Activated CD8-positive, alpha-beta memory T cell treated with anti-CD3 and anti-CD28 coated beads, Interleukin-2, amount 10 ng/mL, durations not matched to agents 7 days and 5 days (primary cell): ENCODE results near the gene STXBP5. TPM values are rescaled to one million over a fixed set of nuclear protein-coding genes. Genes with fewer than 3 reads are reported as not detected.

Source experiments
- ATAC-seq: fragments of 150-1000 bp; cut with Tn5 transposase; one replicate; pipeline ENCODE4 v1.10.0; 2021; ENCODE audit warnings: moderate library complexity
- CTCF ChIA-PET: fragments of 350-600 bp; sonication (Branson Sonifier 250); formaldehyde crosslinking; loops from one replicate; lab custom pipeline; 2021; ENCODE audit warnings: antibody characterized with exemption; lab: Charles Lee
- DNase-seq: peaks from one replicate; pipeline ENCODE4 v3.0.0-alpha.2; 2020
- H3K27ac Mint-ChIP-seq: one replicate; pipeline ENCODE4 v1.8.0; 2021; ENCODE audit warnings: mild to moderate bottlenecking, mixed read lengths
- H3K27me3 Mint-ChIP-seq: one replicate; pipeline ENCODE4 v1.8.0; 2021; ENCODE audit warnings: mixed read lengths
- H3K36me3 Mint-ChIP-seq: one replicate; pipeline ENCODE4 v1.8.0; 2021; ENCODE audit warnings: mild to moderate bottlenecking, mixed read lengths
- H3K4me1 Mint-ChIP-seq: one replicate; pipeline ENCODE4 v1.8.0; 2021; ENCODE audit warnings: mixed read lengths
- H3K4me3 Mint-ChIP-seq: one replicate; pipeline ENCODE4 v1.8.0; 2021; ENCODE audit warnings: mild to moderate bottlenecking, moderate library complexity, mixed read lengths
- H3K9me3 Mint-ChIP-seq: one replicate; pipeline ENCODE4 v1.8.0; 2022; ENCODE audit warnings: low read depth, mixed read lengths
- total RNA-seq, 2 experiments: library from RNA; stranded (reverse); gene quantifications; one replicate each; pipeline ENCODE4 v1.2.3, GENCODE V29; 2021

The STXBP5 gene
- total RNA-seq, 2 experiments from 2014 or later: 16.1 to 22.6 TPM

DNA sequence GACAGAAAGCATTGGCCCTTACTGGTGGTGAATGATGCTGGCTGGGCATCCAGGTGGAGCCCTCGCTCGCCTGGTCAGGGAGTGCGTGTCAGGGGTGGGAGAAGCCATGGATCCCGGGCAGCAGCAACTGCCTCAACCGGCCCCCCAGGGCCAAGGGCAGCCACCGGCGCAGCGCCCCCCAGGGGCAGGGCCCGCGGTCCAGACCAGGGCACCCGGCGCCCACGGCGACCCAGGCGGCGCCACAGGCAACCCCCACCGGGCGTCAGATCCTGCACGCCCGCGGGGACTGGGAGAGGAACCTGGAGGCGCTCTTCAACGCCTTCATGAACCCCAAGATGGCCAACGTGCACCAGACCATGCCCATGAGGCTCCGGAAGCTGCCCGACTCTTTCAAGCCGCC, 202.6 kb downstream of the STXBP5 start:
- no peak for DNase-seq
- H3K27me3 Mint-ChIP-seq: no peaks in the 10 kb centered on the region
- H3K9me3 Mint-ChIP-seq: peaks cover 6% of the 10 kb centered on the region
- H3K36me3 Mint-ChIP-seq: no peaks in the 10 kb centered on the region
- no peaks in the 10 kb centered on the region for H3K4me1 Mint-ChIP-seq
- no peak for ATAC-seq
- H3K4me3 Mint-ChIP-seq: no peak overlapping the region
- CTCF ChIA-PET: no interaction called here
- H3K27ac Mint-ChIP-seq: no peak overlapping the region

DNA sequence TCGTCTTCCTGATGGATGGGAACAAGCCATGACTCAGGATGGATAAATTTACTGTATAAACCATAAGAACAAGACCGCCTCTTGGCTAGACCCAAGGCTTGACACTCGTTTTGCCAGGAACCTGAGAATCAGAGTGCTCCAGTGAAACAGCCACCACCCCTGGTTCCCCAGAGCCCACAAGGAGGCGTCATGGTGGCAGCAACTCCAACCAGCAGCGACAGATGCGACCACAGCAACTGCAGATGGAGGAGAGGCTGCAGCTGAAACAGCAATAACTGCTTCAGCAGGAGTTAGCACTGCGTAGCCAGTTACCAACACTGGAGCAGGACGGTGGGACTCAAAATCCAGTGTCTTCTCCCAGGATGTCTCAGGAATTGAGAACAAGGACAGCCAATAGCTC, 203.4 kb downstream of the STXBP5 start:
- CTCF ChIA-PET: no interaction called here
- Mint-ChIP-seq H3K27ac (no peak overlapping the region), H3K4me3 (no peak overlapping the region), H3K9me3 (peaks cover 3% of the 10 kb centered on the region), H3K4me1 (no peaks in the 10 kb centered on the region), H3K36me3 (no peaks in the 10 kb centered on the region), H3K27me3 (peaks cover 2% of the 10 kb centered on the region)
- DNase-seq (no peak), ATAC-seq (no peak)

DNA sequence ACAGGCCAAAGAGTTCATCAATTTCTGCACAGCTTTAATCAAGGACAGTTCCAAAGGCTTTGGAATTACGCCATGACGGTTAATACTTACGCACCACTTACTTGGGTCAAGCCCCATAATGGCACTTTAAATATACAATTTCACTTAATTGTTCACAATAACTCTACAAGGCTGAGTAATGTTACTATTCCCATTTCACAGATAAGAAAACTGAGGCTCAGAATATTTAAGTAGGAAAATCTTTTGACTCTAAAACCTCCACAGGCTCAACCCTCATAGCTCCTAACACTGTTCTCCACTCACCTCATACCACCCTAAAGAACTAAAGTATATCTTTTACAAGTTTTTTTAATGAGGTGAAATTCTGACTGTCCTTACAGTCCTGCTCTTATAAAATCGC, 212.4 kb downstream of the STXBP5 start:
- Mint-ChIP-seq H3K27me3 (peaks cover 2% of the 10 kb centered on the region), H3K4me3 (no peak overlapping the region), H3K27ac (no peak overlapping the region), H3K9me3 (no peaks in the 10 kb centered on the region), H3K4me1 (no peaks in the 10 kb centered on the region), H3K36me3 (no peaks in the 10 kb centered on the region)
- no peak for ATAC-seq
- no peak for DNase-seq
- CTCF ChIA-PET: no interaction called here

DNA sequence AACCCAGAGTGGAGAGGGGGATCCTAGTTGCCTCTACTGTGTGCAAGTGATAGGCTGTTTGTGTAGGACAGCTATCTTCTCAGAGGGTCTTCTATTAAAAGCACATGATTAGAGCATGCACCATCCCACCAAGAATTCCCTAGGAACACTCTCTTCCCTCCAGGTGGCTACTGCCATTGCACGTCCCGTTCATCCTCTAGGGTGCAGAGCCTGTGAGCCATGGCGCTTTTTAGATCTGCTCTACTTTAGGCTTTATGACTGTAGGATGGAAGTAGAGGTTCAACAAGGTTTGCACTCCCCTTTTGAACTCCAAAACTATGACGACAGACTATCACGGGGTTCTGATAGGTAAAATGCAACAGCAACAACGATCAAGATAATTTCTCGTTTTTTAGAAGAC, 213.7 kb downstream of the STXBP5 start:
- CTCF ChIA-PET: interaction anchor here (1.3 kb wide), 1 partner anchor 9 kb away, joined by 3 read pairs; no protein-coding TSS in a partner anchor
- H3K27ac Mint-ChIP-seq: no peak overlapping the region
- no peak for ATAC-seq
- no peak overlapping the region for H3K4me3 Mint-ChIP-seq
- no peaks in the 10 kb centered on the region for H3K4me1 Mint-ChIP-seq
- H3K9me3 Mint-ChIP-seq: no peaks in the 10 kb centered on the region
- H3K27me3 Mint-ChIP-seq: no peaks in the 10 kb centered on the region
- no peak for DNase-seq
- no peaks in the 10 kb centered on the region for H3K36me3 Mint-ChIP-seq

DNA sequence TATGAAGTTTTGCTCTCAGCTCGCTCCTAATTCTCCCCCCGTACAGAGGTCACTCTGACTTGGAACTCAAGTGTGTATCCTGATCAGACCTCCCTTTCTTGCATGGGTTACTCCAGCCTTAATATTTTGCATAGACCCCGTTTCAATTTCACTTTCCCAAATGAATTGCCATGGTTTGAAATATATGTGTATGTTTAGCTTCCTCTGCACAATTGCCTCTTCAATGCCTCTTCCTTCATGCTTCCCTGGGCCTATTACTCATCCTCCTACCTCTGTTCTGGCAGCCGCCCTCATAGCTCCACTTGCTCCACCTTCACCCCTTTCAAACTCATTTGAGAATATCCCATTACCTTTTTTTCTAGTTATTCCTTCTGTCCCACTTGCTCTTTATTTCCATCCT, 214.3 kb downstream of the STXBP5 start:
- H3K4me1 Mint-ChIP-seq: no peaks in the 10 kb centered on the region
- no peaks in the 10 kb centered on the region for H3K36me3 Mint-ChIP-seq

DNA sequence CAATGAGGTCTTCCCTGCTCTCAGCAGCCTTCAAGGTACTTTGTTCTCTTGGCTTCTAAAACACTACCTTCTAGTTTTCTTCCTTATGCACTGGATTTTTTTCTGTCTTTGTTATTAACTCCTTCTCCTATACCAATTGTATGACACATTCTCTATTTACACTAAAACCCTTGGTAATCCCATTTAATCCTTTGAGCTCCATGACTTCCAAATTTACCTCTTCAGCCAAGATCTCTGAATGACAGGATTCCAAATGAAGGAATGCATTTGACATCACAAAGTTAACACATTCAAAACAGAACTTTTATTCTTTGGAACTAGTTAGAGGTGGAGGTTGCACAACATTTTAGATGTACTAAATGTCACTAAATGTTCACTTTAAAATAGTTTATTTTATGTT, 217.7 kb downstream of the STXBP5 start:
- Mint-ChIP-seq H3K27ac (no peak overlapping the region), H3K4me3 (no peak overlapping the region), H3K9me3 (peaks cover 5% of the 10 kb centered on the region), H3K27me3 (no peaks in the 10 kb centered on the region), H3K36me3 (no peaks in the 10 kb centered on the region), H3K4me1 (no peaks in the 10 kb centered on the region)
- DNase-seq (no peak), ATAC-seq (no peak)
- CTCF ChIA-PET: interaction anchor here (0.7 kb wide), 1 partner anchor 380 kb away, joined by 3 read pairs; no protein-coding TSS in a partner anchor

More for the DNA sequence above, 214.3 kb downstream of the STXBP5 start:
- no peak for ATAC-seq
- Mint-ChIP-seq H3K4me3 (no peak overlapping the region), H3K27ac (no peak overlapping the region), H3K9me3 (no peaks in the 10 kb centered on the region), H3K27me3 (no peaks in the 10 kb centered on the region)
- CTCF ChIA-PET: interaction anchor here (1.3 kb wide), 1 partner anchor 9 kb away, joined by 3 read pairs; no protein-coding TSS in a partner anchor
- no peak for DNase-seq

DNA sequence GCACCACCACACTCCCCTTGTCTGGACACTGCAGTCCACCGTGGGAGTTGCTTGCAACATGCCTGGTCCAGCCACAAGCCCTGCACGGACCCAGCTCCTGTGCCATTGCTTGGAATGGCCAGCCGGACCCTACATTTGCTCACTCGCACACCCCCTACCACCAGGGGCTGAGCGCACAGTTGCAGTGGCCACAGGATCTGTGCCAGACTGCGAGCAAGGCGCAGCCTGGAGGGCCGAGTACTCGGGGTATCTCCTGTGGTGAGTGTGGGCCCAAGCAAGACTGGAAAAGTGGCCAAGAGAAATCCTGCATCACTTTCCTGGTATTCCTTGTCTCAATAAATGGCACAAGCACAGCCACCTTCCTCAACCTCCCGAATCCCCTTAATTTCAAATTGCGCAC, 218.9 kb downstream of the STXBP5 start:
- no peak for ATAC-seq

DNA sequence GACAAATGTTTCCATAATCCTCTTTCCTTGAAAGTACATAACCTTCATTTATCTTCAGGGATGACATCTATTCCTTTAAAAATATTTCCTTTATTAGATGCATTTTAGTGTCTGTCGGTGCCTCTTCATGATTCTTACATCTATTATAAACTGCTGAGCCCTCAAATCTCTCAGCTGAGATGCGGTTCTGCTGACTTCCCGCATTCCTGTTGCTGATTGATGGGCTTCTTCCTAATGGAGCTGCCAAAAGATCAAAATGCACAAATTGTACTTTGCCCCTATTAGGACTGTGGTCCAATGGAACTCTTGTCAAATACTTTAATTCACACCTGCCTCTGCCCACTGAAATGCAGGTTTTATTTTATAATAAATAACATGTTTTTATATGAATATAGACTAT, 225.6 kb downstream of the STXBP5 start:
- H3K9me3 Mint-ChIP-seq: peaks cover 3% of the 10 kb centered on the region
- no peaks in the 10 kb centered on the region for H3K27me3 Mint-ChIP-seq
- ATAC-seq: no peak
- DNase-seq: no peak
- H3K4me3 Mint-ChIP-seq: no peak overlapping the region
- no peak overlapping the region for H3K27ac Mint-ChIP-seq
- CTCF ChIA-PET: no interaction called here
- H3K4me1 Mint-ChIP-seq: no peaks in the 10 kb centered on the region
- H3K36me3 Mint-ChIP-seq: no peaks in the 10 kb centered on the region

More for the DNA sequence above, 218.9 kb downstream of the STXBP5 start:
- CTCF ChIA-PET: no interaction called here
- DNase-seq: no peak
- no peaks in the 10 kb centered on the region for H3K27me3 Mint-ChIP-seq
- H3K27ac Mint-ChIP-seq: no peak overlapping the region
- H3K36me3 Mint-ChIP-seq: no peaks in the 10 kb centered on the region
- no peaks in the 10 kb centered on the region for H3K4me1 Mint-ChIP-seq
- H3K9me3 Mint-ChIP-seq: peaks cover 5% of the 10 kb centered on the region
- H3K4me3 Mint-ChIP-seq: no peak overlapping the region

DNA sequence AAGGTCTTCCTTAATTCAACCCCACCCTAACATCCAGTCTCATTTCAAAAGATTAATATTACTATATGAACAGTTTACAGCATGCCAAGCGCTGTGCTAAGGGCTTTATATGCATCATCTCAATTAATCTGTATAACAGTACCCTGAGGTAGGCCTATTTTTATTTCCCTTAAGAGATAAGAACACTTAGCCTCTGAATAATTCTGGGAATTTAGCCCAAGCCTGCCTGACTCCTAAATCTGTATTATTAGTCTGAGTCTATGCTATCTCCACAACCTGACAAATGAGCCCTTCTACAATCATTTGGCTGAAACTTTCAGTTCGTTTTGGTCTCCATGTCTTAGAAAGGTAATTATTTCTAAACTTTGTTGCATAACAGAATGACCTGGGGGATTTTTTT, 226.6 kb downstream of the STXBP5 start:
- CTCF ChIA-PET: no interaction called here
- H3K4me1 Mint-ChIP-seq: no peaks in the 10 kb centered on the region
- no peaks in the 10 kb centered on the region for H3K36me3 Mint-ChIP-seq
- H3K27ac Mint-ChIP-seq: no peak overlapping the region
- H3K4me3 Mint-ChIP-seq: no peak overlapping the region
- H3K9me3 Mint-ChIP-seq: no peaks in the 10 kb centered on the region
- DNase-seq (no peak), ATAC-seq (no peak)
- no peaks in the 10 kb centered on the region for H3K27me3 Mint-ChIP-seq

DNA sequence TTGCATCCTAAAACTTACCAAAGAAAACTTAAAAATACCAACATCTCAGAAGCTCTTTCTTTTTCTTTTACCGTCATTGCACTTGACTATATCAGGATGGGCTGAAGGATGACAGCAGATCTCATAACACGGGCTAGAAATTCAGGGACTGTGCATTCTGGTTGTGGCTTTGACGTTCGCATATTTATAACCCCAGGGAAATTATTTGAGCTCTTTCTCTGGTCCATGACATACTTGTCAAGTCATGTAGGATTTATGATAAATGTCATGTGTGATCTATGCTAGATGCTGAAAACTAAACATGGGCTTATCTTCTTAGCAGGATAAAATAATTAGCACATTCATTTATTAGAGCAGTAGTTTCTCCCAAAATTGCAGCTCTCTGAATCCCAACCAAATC, 229.9 kb downstream of the STXBP5 start:
- Mint-ChIP-seq H3K4me1 (no peaks in the 10 kb centered on the region), H3K36me3 (no peaks in the 10 kb centered on the region), H3K27ac (no peak overlapping the region), H3K27me3 (no peaks in the 10 kb centered on the region), H3K9me3 (no peaks in the 10 kb centered on the region), H3K4me3 (no peak overlapping the region)
- no peak for ATAC-seq
- DNase-seq: no peak
- CTCF ChIA-PET: no interaction called here

DNA sequence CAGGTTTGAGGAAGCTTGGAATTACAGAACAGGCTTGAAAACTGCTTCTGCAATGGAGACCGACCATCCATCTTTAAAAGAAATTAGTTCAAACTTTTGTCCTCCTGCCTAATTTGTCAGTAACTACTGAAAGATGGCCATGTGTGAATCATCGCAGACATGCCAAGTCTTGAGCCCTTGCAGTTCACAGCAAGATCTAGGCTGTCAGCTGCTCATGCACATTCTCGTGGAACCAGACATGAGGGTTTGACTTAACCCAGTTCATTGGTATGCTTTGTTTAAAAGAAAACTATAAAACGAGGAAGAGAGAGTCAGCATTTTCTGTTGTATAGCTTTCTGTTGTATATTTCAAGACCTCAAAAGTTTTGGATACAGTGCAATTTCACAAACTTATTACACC, 230.3 kb downstream of the STXBP5 start:
- Mint-ChIP-seq H3K9me3 (no peaks in the 10 kb centered on the region), H3K36me3 (no peaks in the 10 kb centered on the region), H3K27ac (no peak overlapping the region), H3K4me3 (no peak overlapping the region), H3K4me1 (no peaks in the 10 kb centered on the region), H3K27me3 (no peaks in the 10 kb centered on the region)
- CTCF ChIA-PET: no interaction called here
- DNase-seq: no peak
- ATAC-seq: no peak

DNA sequence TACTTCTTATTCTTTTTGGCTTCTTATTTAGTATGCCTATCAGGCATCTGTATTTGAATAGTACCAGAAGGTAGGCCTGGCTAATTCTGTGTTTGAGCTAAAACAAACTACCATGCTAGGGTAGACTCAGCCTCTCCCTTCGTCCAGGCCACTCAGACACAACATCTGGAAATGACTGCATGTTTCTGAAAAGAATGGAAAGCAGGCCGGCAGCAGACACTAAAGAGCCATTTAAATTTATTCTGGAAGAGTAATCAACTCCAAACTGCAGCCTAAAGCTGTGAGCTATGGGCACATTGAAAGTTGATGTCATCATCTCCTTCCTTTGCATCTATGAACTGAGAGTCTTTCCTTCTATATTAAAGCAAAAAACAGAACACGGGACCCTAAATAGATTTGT, 233.4 kb downstream of the STXBP5 start:
- CTCF ChIA-PET: no interaction called here
- Mint-ChIP-seq H3K27ac (no peak overlapping the region), H3K9me3 (no peaks in the 10 kb centered on the region), H3K4me1 (no peaks in the 10 kb centered on the region), H3K27me3 (peaks cover 3% of the 10 kb centered on the region), H3K36me3 (no peaks in the 10 kb centered on the region), H3K4me3 (no peak overlapping the region)
- ATAC-seq (no peak), DNase-seq (no peak)

DNA sequence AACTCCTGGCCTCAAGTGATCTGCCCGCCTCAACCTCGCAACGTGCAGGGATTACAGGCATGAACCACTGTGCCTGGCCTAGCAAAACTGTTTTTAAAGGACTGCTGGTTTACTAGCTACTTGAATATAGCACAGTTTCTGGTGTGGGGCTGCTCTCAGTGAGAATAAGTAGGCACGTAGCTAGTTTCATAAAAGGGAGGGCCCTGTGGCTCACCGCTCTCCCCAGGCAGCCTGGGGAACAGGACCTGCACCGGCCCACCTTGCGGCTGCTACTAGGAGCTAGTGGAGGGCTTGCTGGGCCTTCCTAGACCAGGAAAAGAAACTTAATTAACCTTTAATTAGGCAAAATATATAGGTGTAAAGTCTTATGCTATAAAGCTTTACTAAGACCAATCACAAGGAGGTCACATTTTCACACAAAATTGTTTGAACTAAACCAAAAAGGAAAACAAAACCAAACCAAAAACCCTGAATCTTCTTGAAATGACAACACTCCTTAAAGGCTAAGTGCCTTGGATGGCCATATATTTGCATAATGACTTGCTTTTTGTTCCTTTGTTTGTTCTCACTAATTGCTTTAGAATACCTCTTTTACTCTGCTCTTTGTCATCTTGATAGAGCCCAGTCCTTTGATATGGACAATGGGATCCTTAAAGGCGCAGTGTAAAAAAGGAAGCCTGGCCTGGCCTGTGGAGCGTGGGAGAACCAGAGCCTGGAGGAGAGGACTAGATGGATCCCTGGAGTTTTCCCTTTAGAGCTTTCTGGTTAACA, 234.7 kb downstream of the STXBP5 start:
- DNase-seq (no peak), ATAC-seq (no peak)
- Mint-ChIP-seq H3K9me3 (no peaks in the 10 kb centered on the region), H3K4me1 (no peaks in the 10 kb centered on the region), H3K27ac (no peak overlapping the region), H3K27me3 (peaks cover 5% of the 10 kb centered on the region), H3K4me3 (no peak overlapping the region), H3K36me3 (no peaks in the 10 kb centered on the region)
- CTCF ChIA-PET: no interaction called here
